H1 (cell line): ENCODE data around the gene PIF1. TPM values are rescaled to one million over a fixed set of nuclear protein-coding genes. Genes with fewer than 3 reads are reported as not detected.
A peak's percentile ranks its signal among the peaks of the same experiment; 100 is the strongest.

ENCODE experiments used
- BACH1 ChIP-seq: IDR thresholded peaks from 2 replicates; pipeline ENCODE4 v1.6.1; 2012; ENCODE audit warnings: low read length, improper control_type of control experiment
- BRCA1 ChIP-seq: IDR thresholded peaks from 2 replicates; pipeline ENCODE4 v1.6.1; 2012; ENCODE audit warnings: low read depth, low read length, improper control_type of control experiment
- CHD1 ChIP-seq: IDR thresholded peaks from 2 replicates; pipeline ENCODE4 v1.6.1; 2012; ENCODE audit warnings: low read depth, low read length, improper control_type of control experiment
- EP300 ChIP-seq, 2 experiments: IDR thresholded peaks; 1 replicate in 1 of 2; 2 replicates in 1 of 2; pipeline ENCODE4 v1.6.1; 2011 to 2012; ENCODE audit warnings: low read depth in 2 of 2, low read length in 2 of 2, mild to moderate bottlenecking in 2 of 2, borderline replicate concordance in 1 of 2, inconsistent platforms in 1 of 2, moderate library complexity in 1 of 2
- EZH2 ChIP-seq: fragments of 200-600 bp; sonication (generic); IDR thresholded peaks from 2 replicates; pipeline ENCODE4 v1.7.1; 2012; ENCODE audit warnings: low read depth, mild to moderate bottlenecking, moderate library complexity, low read length, inconsistent platforms; ENCODE audit not compliant: severe bottlenecking
- FOSL1 ChIP-seq: IDR thresholded peaks from 2 replicates; pipeline ENCODE4 v1.6.1; 2011; ENCODE audit warnings: mild to moderate bottlenecking, low read depth, low read length, moderate library complexity; ENCODE audit not compliant: insufficient read depth
- HDAC2 ChIP-seq, 2 experiments: fragments of 300-600 bp in 1 of 2; sonication (generic) in 1 of 2; IDR thresholded peaks; 2 replicates each; pipeline ENCODE4 v1.6.1; 2011 to 2012; ENCODE audit warnings: low read depth in 2 of 2, low read length in 2 of 2, mild to moderate bottlenecking in 2 of 2, moderate library complexity in 2 of 2, borderline replicate concordance in 1 of 2, inconsistent platforms in 1 of 2
- KDM1A ChIP-seq: fragments of 200-600, 300-600 bp; sonication (generic); IDR thresholded peaks from 2 replicates; pipeline ENCODE4 v1.7.1; 2016; ENCODE audit warnings: mild to moderate bottlenecking, low read length, borderline replicate concordance
- KDM4A ChIP-seq: IDR thresholded peaks from one replicate; pipeline ENCODE4 v1.7.1; 2012; ENCODE audit warnings: low read depth, mild to moderate bottlenecking, moderate library complexity, low read length, inconsistent platforms; ENCODE audit not compliant: severe bottlenecking
- MAFK ChIP-seq: IDR thresholded peaks from 2 replicates; pipeline ENCODE4 v1.6.1; 2012; ENCODE audit warnings: low read depth, mild to moderate bottlenecking, improper control_type of control experiment, low read length
- NANOG ChIP-seq: IDR thresholded peaks from 2 replicates; pipeline ENCODE4 v1.6.1; 2011; ENCODE audit warnings: low read length, low read depth, mild to moderate bottlenecking, inconsistent platforms; ENCODE audit not compliant: insufficient read depth, poor library complexity, severe bottlenecking
- PHF8 ChIP-seq: fragments of 200-600 bp; sonication (generic); conservative IDR thresholded peaks from 2 replicates; pipeline ENCODE4 v1.7.1; 2012; ENCODE audit warnings: low read depth, mild to moderate bottlenecking, inconsistent platforms, low read length, moderate library complexity
- POU5F1 ChIP-seq: IDR thresholded peaks from 2 replicates; pipeline ENCODE4 v1.6.1; 2011; ENCODE audit warnings: low read depth, mild to moderate bottlenecking, low read length, moderate library complexity
- RBBP5 ChIP-seq: IDR thresholded peaks from 2 replicates; pipeline ENCODE4 v1.7.1; 2012; ENCODE audit warnings: low read depth, mild to moderate bottlenecking, inconsistent platforms, low read length, moderate library complexity, borderline replicate concordance
- RNF2 ChIP-seq: fragments of 200-900, 300-1000 bp; sonication (generic); IDR thresholded peaks from 2 replicates; pipeline ENCODE4 v1.7.1; 2016; ENCODE audit warnings: borderline replicate concordance, low read depth, mild to moderate bottlenecking, antibody characterized with exemption, low read length; ENCODE audit not compliant: poor library complexity, severe bottlenecking; ENCODE audit errors: missing control alignments
- SIRT6 ChIP-seq: IDR thresholded peaks from one replicate; pipeline ENCODE4 v1.7.1; 2012; ENCODE audit warnings: low read length, inconsistent platforms
- SP1 ChIP-seq: IDR thresholded peaks from 2 replicates; pipeline ENCODE4 v1.6.1; 2011; ENCODE audit warnings: low read depth, low read length
- SRF ChIP-seq: IDR thresholded peaks from 2 replicates; pipeline ENCODE4 v1.6.1; 2011; ENCODE audit warnings: mild to moderate bottlenecking, low read depth, low read length, moderate library complexity
- polyA plus RNA-seq, 7 experiments: library from polyadenylated mRNA; depleted of rRNA in 3 of 7; stranded (reverse) in 5 of 7; unstranded in 2 of 7; fragments of >200 nt in 5 of 7; fragments of 200-250 nt in 2 of 7; gene quantifications; 1 replicate in 5 of 7; 2 replicates in 1 of 7; 4 replicates in 1 of 7; pipeline versions ENCODE4 v1.2.1 to v1.2.3, GENCODE V29; 2011 to 2013; ENCODE audit warnings: missing spikeins in 2 of 7, mixed read lengths in 2 of 7
- total RNA-seq: library from RNA; stranded (reverse); fragmentation: NEBNext Ultra II Directional; extraction: Animal tissue kit (Norgen Biotek cat#: 25700); gene quantifications from 2 replicates; pipeline ENCODE4 v1.2.1, GENCODE V29; 2021
- TF ChIP-seq, protein P1 (sequence below): IDR thresholded peaks from 2 replicates; pipeline ENCODE4 v1.6.1; 2011; ENCODE audit warnings: low read length, improper control_type of control experiment
- TF ChIP-seq, protein P2 (sequence below): IDR thresholded peaks from 2 replicates; pipeline ENCODE4 v1.6.1; 2012; ENCODE audit warnings: low read length, inconsistent platforms

PIF1 gene
- total and polyA plus RNA-seq, 2 of the 8 experiments (the other 6 are each of a cell fraction or from before 2014, with no cell fraction given): 73.3 to 138 TPM

DNA sequence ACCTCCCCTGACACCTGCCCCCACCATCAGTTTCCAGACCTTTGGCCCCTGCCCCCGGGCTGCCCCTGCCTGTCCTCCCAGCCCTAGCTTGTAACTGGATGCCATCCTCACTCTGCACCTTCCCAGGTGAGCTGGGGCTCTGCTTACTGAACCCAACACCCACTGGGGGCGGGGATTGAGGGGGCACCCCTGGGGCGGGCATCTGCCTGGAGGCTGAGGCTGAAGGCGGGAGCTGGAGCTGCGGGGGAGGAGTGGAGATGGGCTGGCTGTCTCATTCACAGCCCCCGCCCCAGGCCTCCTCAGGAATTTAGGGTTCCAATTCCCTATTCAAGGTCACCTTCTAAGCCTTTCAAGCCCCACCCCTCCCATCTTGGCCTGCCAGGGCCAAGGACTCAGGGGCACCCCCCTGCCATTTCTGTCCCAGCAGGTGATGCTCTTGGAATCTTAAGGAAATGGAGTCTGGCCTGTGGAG lies 17.7 kb downstream of the PIF1 start (continued):
- TF ChIP-seq, protein P1, sequence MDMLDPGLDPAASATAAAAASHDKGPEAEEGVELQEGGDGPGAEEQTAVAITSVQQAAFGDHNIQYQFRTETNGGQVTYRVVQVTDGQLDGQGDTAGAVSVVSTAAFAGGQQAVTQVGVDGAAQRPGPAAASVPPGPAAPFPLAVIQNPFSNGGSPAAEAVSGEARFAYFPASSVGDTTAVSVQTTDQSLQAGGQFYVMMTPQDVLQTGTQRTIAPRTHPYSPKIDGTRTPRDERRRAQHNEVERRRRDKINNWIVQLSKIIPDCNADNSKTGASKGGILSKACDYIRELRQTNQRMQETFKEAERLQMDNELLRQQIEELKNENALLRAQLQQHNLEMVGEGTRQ: no peak
- TF ChIP-seq POU5F1 (no peak), BACH1 (no peak), HDAC2 (IDR thresholded peaks at IDR 0.05; ENCODE audit: borderline replicate concordance in 1 of 2, low read depth in 2 of 2, low read length in 2 of 2) (peak in 1 of 2 experiments; percentile 81; a peak in 2 of 4 replicates), SIRT6 (no peak), MAFK (no peak), EP300 (IDR thresholded peaks at IDR 0.05; ENCODE audit: borderline replicate concordance in 1 of 2, low read depth in 2 of 2, low read length in 2 of 2) (no peak), NANOG (peak; percentile 3), SP1 (0 out of 2 replicates have a peak, but pooled peaks have one; percentile 35), KDM1A (no peak), EZH2 (no peak), FOSL1 (no peak), RBBP5 (no peak), SRF (no peak), BRCA1 (no peak), CHD1 (no peak), PHF8 (0 out of 2 replicates have a peak, but pooled peaks have one; percentile 4), KDM4A (no peak), RNF2 (no peak)
- TF ChIP-seq, protein P2, sequence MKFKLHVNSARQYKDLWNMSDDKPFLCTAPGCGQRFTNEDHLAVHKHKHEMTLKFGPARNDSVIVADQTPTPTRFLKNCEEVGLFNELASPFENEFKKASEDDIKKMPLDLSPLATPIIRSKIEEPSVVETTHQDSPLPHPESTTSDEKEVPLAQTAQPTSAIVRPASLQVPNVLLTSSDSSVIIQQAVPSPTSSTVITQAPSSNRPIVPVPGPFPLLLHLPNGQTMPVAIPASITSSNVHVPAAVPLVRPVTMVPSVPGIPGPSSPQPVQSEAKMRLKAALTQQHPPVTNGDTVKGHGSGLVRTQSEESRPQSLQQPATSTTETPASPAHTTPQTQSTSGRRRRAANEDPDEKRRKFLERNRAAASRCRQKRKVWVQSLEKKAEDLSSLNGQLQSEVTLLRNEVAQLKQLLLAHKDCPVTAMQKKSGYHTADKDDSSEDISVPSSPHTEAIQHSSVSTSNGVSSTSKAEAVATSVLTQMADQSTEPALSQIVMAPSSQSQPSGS: no peak
